GM12873 (cell line): ENCODE results near the gene OR2A25.

Experiments used
- TF ChIP-seq, protein P1 (sequence below): IDR thresholded peaks from 2 replicates; pipeline ENCODE4 v1.5.1; 2012; ENCODE audit warnings: low read depth, mild to moderate bottlenecking, moderate library complexity, low read length, control low read depth; ENCODE audit not compliant: insufficient read depth; ENCODE audit errors: missing control alignments

Gene OR2A25

GRCh38 chr7:144102041-144102440, 32.4 kb downstream of the OR2A25 start:
- TF ChIP-seq, protein P1, sequence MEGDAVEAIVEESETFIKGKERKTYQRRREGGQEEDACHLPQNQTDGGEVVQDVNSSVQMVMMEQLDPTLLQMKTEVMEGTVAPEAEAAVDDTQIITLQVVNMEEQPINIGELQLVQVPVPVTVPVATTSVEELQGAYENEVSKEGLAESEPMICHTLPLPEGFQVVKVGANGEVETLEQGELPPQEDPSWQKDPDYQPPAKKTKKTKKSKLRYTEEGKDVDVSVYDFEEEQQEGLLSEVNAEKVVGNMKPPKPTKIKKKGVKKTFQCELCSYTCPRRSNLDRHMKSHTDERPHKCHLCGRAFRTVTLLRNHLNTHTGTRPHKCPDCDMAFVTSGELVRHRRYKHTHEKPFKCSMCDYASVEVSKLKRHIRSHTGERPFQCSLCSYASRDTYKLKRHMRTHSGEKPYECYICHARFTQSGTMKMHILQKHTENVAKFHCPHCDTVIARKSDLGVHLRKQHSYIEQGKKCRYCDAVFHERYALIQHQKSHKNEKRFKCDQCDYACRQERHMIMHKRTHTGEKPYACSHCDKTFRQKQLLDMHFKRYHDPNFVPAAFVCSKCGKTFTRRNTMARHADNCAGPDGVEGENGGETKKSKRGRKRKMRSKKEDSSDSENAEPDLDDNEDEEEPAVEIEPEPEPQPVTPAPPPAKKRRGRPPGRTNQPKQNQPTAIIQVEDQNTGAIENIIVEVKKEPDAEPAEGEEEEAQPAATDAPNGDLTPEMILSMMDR, result no peak

GRCh38 chr7:144105211-144105610, 35.6 kb downstream of the OR2A25 start:
- TF ChIP-seq, protein P1, result no peak

DNA sequence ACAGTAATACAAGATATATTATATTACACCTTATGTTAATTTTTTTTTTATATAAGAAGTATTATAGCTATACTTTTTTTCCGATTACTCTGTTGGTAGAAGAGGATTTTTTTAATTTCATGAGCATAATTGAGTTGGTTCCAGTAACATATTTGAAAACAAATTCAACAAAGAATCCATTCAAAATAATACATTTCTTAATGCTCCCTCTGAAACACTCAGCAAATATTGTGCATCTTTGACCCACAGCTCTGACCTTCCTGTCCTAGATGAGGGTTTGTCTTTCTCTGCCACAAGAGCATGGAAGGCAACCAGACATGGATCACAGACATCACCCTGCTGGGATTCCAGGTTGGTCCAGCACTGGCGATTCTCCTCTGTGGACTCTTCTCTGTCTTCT, 39.7 kb downstream of the OR2A25 start, which contains the start of gene OR2A2:
TSS of gene OR2A2 (plus strand) at position 301 of the 400 bp plus-strand sequence. CDS start at position 301, 0 bp downstream.
- TF ChIP-seq, protein P1, result no peak

DNA sequence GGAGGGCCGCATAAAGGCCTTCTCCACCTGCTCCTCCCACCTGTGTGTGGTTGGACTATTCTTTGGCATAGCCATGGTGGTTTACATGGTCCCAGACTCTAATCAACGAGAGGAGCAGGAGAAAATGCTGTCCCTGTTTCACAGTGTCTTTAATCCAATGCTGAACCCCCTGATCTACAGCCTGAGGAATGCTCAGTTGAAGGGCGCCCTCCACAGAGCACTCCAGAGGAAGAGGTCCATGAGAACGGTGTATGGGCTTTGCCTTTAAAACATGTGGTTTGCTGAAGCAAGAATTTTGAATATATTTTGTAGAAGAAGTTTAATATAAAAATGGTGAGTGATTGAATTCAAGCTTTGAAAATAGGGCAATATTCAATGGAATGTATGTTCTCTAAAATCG, 40.7 kb downstream of the OR2A25 start:
- TF ChIP-seq, protein P1, result no peak

GRCh38 chr7:144113651-144114050, 44.0 kb downstream of the OR2A25 start:
- TF ChIP-seq, protein P1, result no peak

GRCh38 chr7:144118341-144118740, 48.7 kb downstream of the OR2A25 start:
- TF ChIP-seq, protein P1, result no peak

DNA sequence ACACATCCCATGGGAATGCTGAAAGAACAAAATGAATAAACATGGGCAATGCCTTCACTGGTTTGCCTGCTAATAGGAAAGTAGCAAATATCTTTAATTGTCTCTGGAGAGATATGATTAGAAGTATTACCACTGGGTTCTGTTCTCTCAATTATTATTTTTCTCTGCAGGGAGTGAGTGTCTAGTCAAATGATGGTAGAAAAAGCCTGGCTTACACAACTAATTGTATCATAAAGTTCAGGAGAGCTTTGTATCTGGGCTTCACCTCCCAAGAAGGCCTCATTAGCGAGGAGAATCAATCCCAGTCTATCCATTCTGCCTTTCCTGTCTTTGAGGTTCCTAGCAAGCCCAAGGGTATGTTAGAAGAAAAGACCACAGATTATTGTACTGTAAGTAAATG, 53.3 kb downstream of the OR2A25 start, which contains the start of gene OR2A14:
TSS of gene OR2A14 (plus strand) at position 301 of the 400 bp plus-strand sequence. CDS start 5,937 bp downstream, outside the sequence.
- TF ChIP-seq, protein P1, result no peak
